ENCODE data around the gene PGP. TPM values are rescaled to one million over a fixed set of nuclear protein-coding genes. Genes with fewer than 3 reads are reported as not detected.

Gene PGP
- total and polyA plus RNA-seq, 5 donors from 2014 or later, result 6.1 to 14.2 (median 10.1) TPM

DNA sequence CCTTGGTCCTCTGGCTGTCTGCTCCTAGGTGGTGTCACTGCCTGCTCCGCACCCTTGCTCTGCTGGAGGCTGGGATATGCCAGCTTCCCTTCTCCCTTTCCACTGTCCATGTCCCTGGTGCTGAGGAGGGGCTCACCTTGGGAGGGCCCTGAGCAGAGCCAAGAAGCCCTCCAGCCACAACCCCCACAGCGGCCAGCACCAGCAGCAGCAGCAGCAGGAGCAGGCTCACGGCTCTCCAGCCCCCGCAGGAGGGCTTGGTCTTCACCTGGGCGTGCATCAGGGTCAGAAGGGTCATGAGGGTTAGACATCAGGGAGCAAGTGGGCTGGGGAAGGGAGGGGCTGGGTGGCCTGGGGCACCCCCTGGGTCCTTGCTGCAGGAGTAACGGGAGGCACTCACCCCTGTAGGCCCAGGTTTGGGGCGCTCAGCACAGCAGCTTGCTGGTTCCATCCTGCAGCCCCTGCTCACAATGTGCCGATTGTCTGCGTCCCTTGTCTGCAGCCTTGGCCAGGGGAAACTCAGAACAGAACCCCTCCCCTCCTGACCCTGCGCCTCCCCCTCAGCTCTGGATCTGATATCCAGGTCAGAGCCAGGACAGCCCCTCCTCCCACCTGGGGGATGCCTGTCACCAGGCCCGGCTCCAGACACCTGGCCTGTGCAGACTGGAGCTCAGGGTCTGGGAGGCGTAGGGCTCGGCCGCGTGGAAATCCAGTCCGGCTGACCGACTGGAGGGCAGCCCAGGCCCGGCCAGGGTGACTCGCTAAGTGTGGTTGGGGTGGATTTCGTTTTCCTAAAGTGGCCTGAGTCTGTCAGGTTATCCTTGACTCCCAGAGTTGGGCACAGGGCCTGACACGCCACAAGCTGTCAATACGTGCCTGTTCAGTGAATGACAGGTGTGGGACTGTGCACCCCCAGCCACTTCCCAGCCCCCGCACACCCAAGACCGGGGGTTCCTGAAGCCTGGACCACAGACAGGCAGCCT, 4.0 kb downstream of the PGP start, which contains the start of gene BRICD5:
BRICD5 (minus strand) TSS at position 478 of the 980 bp plus-strand sequence; CDS start at position 448, 30 bp downstream.
- H3K27ac ChIP-seq (ENCODE audit: insufficient read depth, low read length, poor library complexity, severe bottlenecking), result no peak within 1 kb of the TSS
- no peaks in the 10 kb centered on the region for H3K9me3 ChIP-seq (ENCODE audit: control insufficient read depth in 2 of 2, low read length in 2 of 2)
- Mint-ChIP-seq H3K4me3 (peak within 1 kb of the TSS in 2 of 4 donors; percentile 57 to 89), H3K9me3 (peaks cover 0 to 1% (median 0%) of the 10 kb centered on the region in 7 donors), H3K4me1 (peaks cover 0 to 34% (median 10%) of the 10 kb centered on the region in 4 donors), H3K27me3 (no peaks in the 10 kb centered on the region), H3K27ac (no peak within 1 kb of the TSS), H3K36me3 (no peaks in the 10 kb centered on the region)
- H3K36me3 ChIP-seq (ENCODE audit: control insufficient read depth, insufficient read depth, low read length), result peaks cover 9% of the 10 kb centered on the region
- H3K4me3 ChIP-seq (ENCODE audit: low read depth, low read length), result no peak within 1 kb of the TSS
- no peaks in the 10 kb centered on the region for H3K27me3 ChIP-seq (ENCODE audit: control insufficient read depth, insufficient read depth, low read length)
- ATAC-seq (ENCODE audit: low read depth in 2 of 2) (no peak), DNase-seq (no peak)
- peaks cover 28% of the 10 kb centered on the region for H3K4me1 ChIP-seq (ENCODE audit: control insufficient read depth, insufficient read depth, low read length, poor library complexity, severe bottlenecking)

DNA sequence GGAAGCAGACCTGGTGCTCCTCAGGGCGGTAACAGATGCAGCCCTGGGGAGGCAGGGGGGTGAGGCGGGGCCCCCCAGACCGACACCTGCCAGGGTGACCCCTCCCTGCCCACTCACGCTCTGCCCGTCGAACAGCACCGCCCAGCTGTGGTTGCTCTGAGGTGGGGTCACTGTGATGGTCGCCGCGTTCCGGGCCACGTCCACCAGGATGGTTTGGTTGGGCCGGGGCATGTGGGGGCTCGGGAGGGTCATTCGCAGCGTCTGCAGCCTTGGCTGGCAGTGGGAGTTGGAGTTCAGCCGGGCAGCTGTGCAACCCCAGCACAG, 4.7 kb downstream of the PGP start:
- Histone ChIP-seq H3K36me3 (ENCODE audit: control insufficient read depth, insufficient read depth, low read length) (peaks cover 9% of the 10 kb centered on the region), H3K4me3 (ENCODE audit: low read depth, low read length) (no peak overlapping the region), H3K27ac (ENCODE audit: insufficient read depth, low read length, poor library complexity, severe bottlenecking) (no peak overlapping the region), H3K27me3 (ENCODE audit: control insufficient read depth, insufficient read depth, low read length) (no peaks in the 10 kb centered on the region), H3K9me3 (ENCODE audit: control insufficient read depth in 2 of 2, low read length in 2 of 2) (no peaks in the 10 kb centered on the region), H3K4me1 (ENCODE audit: control insufficient read depth, insufficient read depth, low read length, poor library complexity, severe bottlenecking) (peaks cover 31% of the 10 kb centered on the region)
- Mint-ChIP-seq H3K27ac (no peak overlapping the region), H3K4me1 (peaks cover 0 to 32% (median 10%) of the 10 kb centered on the region in 4 donors), H3K4me3 (no peak overlapping the region), H3K36me3 (no peaks in the 10 kb centered on the region), H3K9me3 (peaks cover 0 to 1% (median 0%) of the 10 kb centered on the region in 7 donors), H3K27me3 (no peaks in the 10 kb centered on the region)
- ATAC-seq (ENCODE audit: low read depth in 2 of 2) (no peak), DNase-seq (no peak)

DNA sequence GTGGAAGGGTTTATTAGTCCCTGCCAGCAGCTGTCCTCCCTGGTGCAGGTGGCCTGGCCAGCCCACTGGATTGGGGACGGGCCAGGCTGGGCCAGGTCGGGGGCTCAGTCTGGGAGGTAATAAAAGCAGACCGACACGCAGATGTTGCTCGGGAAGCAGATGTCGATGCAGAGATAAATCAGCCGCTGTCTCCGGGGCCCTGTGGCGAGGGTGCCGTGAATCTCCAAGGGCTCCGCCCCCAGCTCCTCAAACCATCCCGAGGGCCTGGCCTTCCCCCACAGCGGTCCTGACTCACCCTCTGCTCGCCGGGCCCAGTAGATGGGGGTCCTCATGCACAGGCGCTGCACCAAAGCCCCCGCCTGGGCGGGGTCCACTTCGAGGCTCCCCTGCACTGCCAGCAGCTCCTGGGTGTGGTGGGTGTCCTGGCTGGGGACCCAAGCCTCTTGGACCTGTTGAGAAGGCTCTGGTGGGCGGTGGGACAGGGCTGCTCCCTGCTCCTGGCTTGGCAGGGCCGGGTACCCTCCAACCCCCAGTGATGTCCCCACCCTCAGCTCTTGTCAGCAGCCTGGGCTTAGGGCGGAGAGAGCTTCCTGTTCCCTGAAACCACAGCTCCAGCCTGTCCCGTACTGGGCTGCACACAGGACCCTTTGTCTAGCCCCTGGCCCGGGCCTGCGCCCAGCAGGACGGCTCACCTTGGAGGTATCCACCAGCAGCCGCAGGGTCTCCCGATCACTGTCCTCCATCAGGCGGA, 5.2 kb downstream of the PGP start:
- Histone ChIP-seq H3K36me3 (ENCODE audit: control insufficient read depth, insufficient read depth, low read length) (peaks cover 9% of the 10 kb centered on the region), H3K4me3 (ENCODE audit: low read depth, low read length) (no peak overlapping the region), H3K27ac (ENCODE audit: insufficient read depth, low read length, poor library complexity, severe bottlenecking) (no peak overlapping the region), H3K4me1 (ENCODE audit: control insufficient read depth, insufficient read depth, low read length, poor library complexity, severe bottlenecking) (peaks cover 36% of the 10 kb centered on the region), H3K27me3 (ENCODE audit: control insufficient read depth, insufficient read depth, low read length) (no peaks in the 10 kb centered on the region), H3K9me3 (ENCODE audit: control insufficient read depth in 2 of 2, low read length in 2 of 2) (no peaks in the 10 kb centered on the region)
- ATAC-seq (ENCODE audit: low read depth in 2 of 2), result no peak
- H3K4me3 Mint-ChIP-seq, result peak overlapping the region in 1 of 4 donors; percentile 43
- H3K36me3 Mint-ChIP-seq, result no peaks in the 10 kb centered on the region
- H3K27me3 Mint-ChIP-seq, result no peaks in the 10 kb centered on the region
- H3K4me1 Mint-ChIP-seq, result peaks cover 0 to 36% (median 11%) of the 10 kb centered on the region in 4 donors
- H3K9me3 Mint-ChIP-seq, result peaks cover 0 to 1% (median 0%) of the 10 kb centered on the region in 7 donors
- DNase-seq, result no peak
- no peak overlapping the region for H3K27ac Mint-ChIP-seq

GRCh38 chr16:2208772-2209171, 5.9 kb downstream of the PGP start:
- H3K4me1 ChIP-seq (ENCODE audit: control insufficient read depth, insufficient read depth, low read length, poor library complexity, severe bottlenecking), result peaks cover 31% of the 10 kb centered on the region
- H3K27ac ChIP-seq (ENCODE audit: insufficient read depth, low read length, poor library complexity, severe bottlenecking), result no peak overlapping the region
- Mint-ChIP-seq H3K4me3 (no peak overlapping the region), H3K36me3 (no peaks in the 10 kb centered on the region), H3K27ac (no peak overlapping the region), H3K9me3 (peaks cover 0 to 1% (median 0%) of the 10 kb centered on the region in 7 donors), H3K27me3 (no peaks in the 10 kb centered on the region), H3K4me1 (peaks cover 0 to 37% (median 12%) of the 10 kb centered on the region in 4 donors)
- peaks cover 9% of the 10 kb centered on the region for H3K36me3 ChIP-seq (ENCODE audit: control insufficient read depth, insufficient read depth, low read length)
- ATAC-seq (ENCODE audit: low read depth in 2 of 2) (no peak), DNase-seq (no peak)
- H3K9me3 ChIP-seq (ENCODE audit: control insufficient read depth in 2 of 2, low read length in 2 of 2), result no peaks in the 10 kb centered on the region
- no peak overlapping the region for H3K4me3 ChIP-seq (ENCODE audit: low read depth, low read length)
- H3K27me3 ChIP-seq (ENCODE audit: control insufficient read depth, insufficient read depth, low read length), result no peaks in the 10 kb centered on the region

DNA sequence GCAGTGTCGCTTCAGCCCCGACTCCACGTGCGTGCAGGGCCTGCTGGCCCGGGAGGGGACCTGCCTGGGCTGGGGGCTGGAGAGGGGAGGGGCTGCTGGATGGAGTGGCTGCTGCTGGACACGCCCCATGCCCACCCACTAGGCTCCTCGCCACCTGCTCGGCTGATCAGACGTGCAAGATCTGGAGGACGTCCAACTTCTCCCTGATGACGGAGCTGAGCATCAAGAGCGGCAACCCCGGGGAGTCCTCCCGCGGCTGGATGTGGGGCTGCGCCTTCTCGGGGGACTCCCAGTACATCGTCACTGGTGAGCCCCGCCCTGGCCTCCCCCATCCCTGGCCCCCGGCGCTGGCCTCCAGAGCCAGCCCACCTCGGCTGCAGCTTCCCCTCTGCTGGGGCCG, 6.3 kb downstream of the PGP start:
- no peak for DNase-seq
- Histone ChIP-seq H3K4me3 (ENCODE audit: low read depth, low read length) (no peak overlapping the region), H3K4me1 (ENCODE audit: control insufficient read depth, insufficient read depth, low read length, poor library complexity, severe bottlenecking) (peaks cover 26% of the 10 kb centered on the region), H3K27me3 (ENCODE audit: control insufficient read depth, insufficient read depth, low read length) (no peaks in the 10 kb centered on the region), H3K27ac (ENCODE audit: insufficient read depth, low read length, poor library complexity, severe bottlenecking) (no peak overlapping the region), H3K36me3 (ENCODE audit: control insufficient read depth, insufficient read depth, low read length) (peaks cover 9% of the 10 kb centered on the region), H3K9me3 (ENCODE audit: control insufficient read depth in 2 of 2, low read length in 2 of 2) (no peaks in the 10 kb centered on the region)
- H3K4me1 Mint-ChIP-seq, result peaks cover 0 to 33% (median 7%) of the 10 kb centered on the region in 4 donors
- H3K9me3 Mint-ChIP-seq, result peaks cover 0 to 1% (median 0%) of the 10 kb centered on the region in 7 donors
- peak overlapping the region in 1 of 4 donors; percentile 84 for H3K4me3 Mint-ChIP-seq
- no peak overlapping the region for H3K27ac Mint-ChIP-seq
- H3K27me3 Mint-ChIP-seq, result peaks cover 3% of the 10 kb centered on the region
- no peaks in the 10 kb centered on the region for H3K36me3 Mint-ChIP-seq
- ATAC-seq (ENCODE audit: low read depth in 2 of 2), result no peak

DNA sequence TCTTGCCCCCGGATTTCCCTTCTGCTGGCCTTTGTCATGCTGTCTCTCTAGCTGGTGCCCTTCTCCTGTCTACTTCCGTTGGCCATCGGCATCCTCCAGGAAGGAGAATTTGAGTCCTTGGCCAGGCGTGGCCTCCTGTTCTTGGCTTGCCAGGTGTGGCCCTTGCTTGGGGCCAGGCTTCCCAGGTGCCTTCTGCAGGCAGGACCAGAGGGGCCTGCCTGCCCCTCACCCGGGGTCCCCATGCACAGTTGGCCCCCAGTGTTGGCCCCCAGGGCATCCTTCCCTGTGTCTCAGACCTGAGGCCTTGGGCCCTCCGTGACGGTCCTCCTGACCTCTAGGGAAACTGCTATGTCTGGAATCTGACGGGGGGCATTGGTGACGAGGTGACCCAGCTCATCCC, 6.8 kb downstream of the PGP start:
- DNase-seq (no peak), ATAC-seq (ENCODE audit: low read depth in 2 of 2) (no peak)
- Mint-ChIP-seq H3K4me3 (peak overlapping the region in 3 of 4 donors; percentile 65 to 84 (median 72)), H3K9me3 (peaks cover 0 to 1% (median 0%) of the 10 kb centered on the region in 7 donors), H3K4me1 (peaks cover 0 to 28% (median 5%) of the 10 kb centered on the region in 4 donors), H3K27me3 (peaks cover 4% of the 10 kb centered on the region), H3K27ac (peak overlapping the region in 1 of 3 donors; percentile 62), H3K36me3 (no peaks in the 10 kb centered on the region)
- peaks cover 22% of the 10 kb centered on the region for H3K4me1 ChIP-seq (ENCODE audit: control insufficient read depth, insufficient read depth, low read length, poor library complexity, severe bottlenecking)
- no peak overlapping the region for H3K4me3 ChIP-seq (ENCODE audit: low read depth, low read length)
- H3K36me3 ChIP-seq (ENCODE audit: control insufficient read depth, insufficient read depth, low read length), result peaks cover 9% of the 10 kb centered on the region
- no peak overlapping the region for H3K27ac ChIP-seq (ENCODE audit: insufficient read depth, low read length, poor library complexity, severe bottlenecking)
- H3K27me3 ChIP-seq (ENCODE audit: control insufficient read depth, insufficient read depth, low read length), result no peaks in the 10 kb centered on the region
- no peaks in the 10 kb centered on the region for H3K9me3 ChIP-seq (ENCODE audit: control insufficient read depth in 2 of 2, low read length in 2 of 2)

- Mint-ChIP-seq H3K4me1 (peaks cover 0 to 20% (median 3%) of the 10 kb centered on the region in 4 donors), H3K27ac (peak overlapping the region in 1 of 3 donors; percentile 62), H3K4me3 (peak overlapping the region; percentile 43 to 84 (median 80)), H3K27me3 (peaks cover 8% of the 10 kb centered on the region), H3K9me3 (peaks cover 0 to 1% (median 0%) of the 10 kb centered on the region in 7 donors), H3K36me3 (no peaks in the 10 kb centered on the region)
- DNase-seq (no peak), ATAC-seq (ENCODE audit: low read depth in 2 of 2) (no peak)
- Histone ChIP-seq H3K27ac (ENCODE audit: insufficient read depth, low read length, poor library complexity, severe bottlenecking) (no peak overlapping the region), H3K9me3 (ENCODE audit: control insufficient read depth in 2 of 2, low read length in 2 of 2) (no peaks in the 10 kb centered on the region), H3K27me3 (ENCODE audit: control insufficient read depth, insufficient read depth, low read length) (no peaks in the 10 kb centered on the region), H3K4me1 (ENCODE audit: control insufficient read depth, insufficient read depth, low read length, poor library complexity, severe bottlenecking) (peaks cover 18% of the 10 kb centered on the region), H3K4me3 (ENCODE audit: low read depth, low read length) (no peak overlapping the region), H3K36me3 (ENCODE audit: control insufficient read depth, insufficient read depth, low read length) (peaks cover 9% of the 10 kb centered on the region)
Observed at GRCh38 chr16:2206780-2207433, 7.7 kb downstream of the PGP start.
